NCI-H748 (cell line): Measurements from ENCODE around the gene NDRG3.
A peak's percentile ranks its signal among the peaks of the same experiment; 100 is the strongest.

ENCODE experiments used
- DNase-seq: peaks from one replicate; lab custom pipeline; 2025; ENCODE audit not compliant: unreplicated experiment; lab: John Stamatoyannopoulos, UW

The NDRG3 gene

GRCh38 chr20:36761125-36761524, 15.2 kb upstream of the NDRG3 start:
- no peak for DNase-seq

- no peak for DNase-seq
Observed at GRCh38 chr20:36760647-36761046, 14.8 kb upstream of the NDRG3 start.

GRCh38 chr20:36758276-36758675, 12.4 kb upstream of the NDRG3 start:
- DNase-seq: no peak

GRCh38 chr20:36756496-36756895, 10.6 kb upstream of the NDRG3 start:
- no peak for DNase-seq

- peak; percentile 48 for DNase-seq
Observed at GRCh38 chr20:36754656-36755222, 8.8 kb upstream of the NDRG3 start.

- no peak for DNase-seq
Observed at GRCh38 chr20:36752582-36752981, 6.7 kb upstream of the NDRG3 start.

GRCh38 chr20:36745234-36745926, 510 bp downstream of the NDRG3 start:
- peak; percentile 63 for DNase-seq

GRCh38 chr20:36744764-36745191, 1.1 kb downstream of the NDRG3 start:
- DNase-seq: peak; percentile 30

GRCh38 chr20:36744243-36744642, 1.6 kb downstream of the NDRG3 start:
- no peak for DNase-seq

GRCh38 chr20:36742558-36742957, 3.3 kb downstream of the NDRG3 start:
- DNase-seq: no peak

- no peak for DNase-seq
Observed at GRCh38 chr20:36741072-36741471, 4.8 kb downstream of the NDRG3 start.

GRCh38 chr20:36737183-36737499, 8.7 kb downstream of the NDRG3 start:
- no peak for DNase-seq

- DNase-seq: no peak
Observed at GRCh38 chr20:36736451-36737182, 9.3 kb downstream of the NDRG3 start.

GRCh38 chr20:36732456-36732855, 13.4 kb downstream of the NDRG3 start:
- DNase-seq: no peak

- DNase-seq: no peak
Observed at GRCh38 chr20:36728986-36729385, 16.9 kb downstream of the NDRG3 start.

GRCh38 chr20:36726168-36726567, 19.7 kb downstream of the NDRG3 start:
- DNase-seq: no peak

- DNase-seq: no peak
Observed at GRCh38 chr20:36720510-36720909, 25.4 kb downstream of the NDRG3 start.

- DNase-seq: peak; percentile 18
Observed at GRCh38 chr20:36717657-36718056, 28.2 kb downstream of the NDRG3 start.

- DNase-seq: no peak
Observed at GRCh38 chr20:36717021-36717420, 28.9 kb downstream of the NDRG3 start.

- no peak for DNase-seq
Observed at GRCh38 chr20:36712775-36713174, 33.1 kb downstream of the NDRG3 start.

- DNase-seq: no peak
Observed at GRCh38 chr20:36709126-36709525, 36.8 kb downstream of the NDRG3 start.

GRCh38 chr20:36703530-36703929, 42.4 kb downstream of the NDRG3 start:
- no peak for DNase-seq
